Kidney tubule cell (primary cell): ENCODE results near the gene SETD1B.
A peak's percentile ranks its signal among the peaks of the same experiment; 100 is the strongest.
"Not testable (repeated sequence)": the region's sequence is repeated elsewhere in the genome, so short reads cannot be mapped to it uniquely, and the experiment has no call there.

ENCODE experiments used
- DNase-seq: peaks from one replicate; pipeline ENCODE4 v3.0.0-alpha.2; 2018; ENCODE audit warnings: low spot score

Gene SETD1B

DNA sequence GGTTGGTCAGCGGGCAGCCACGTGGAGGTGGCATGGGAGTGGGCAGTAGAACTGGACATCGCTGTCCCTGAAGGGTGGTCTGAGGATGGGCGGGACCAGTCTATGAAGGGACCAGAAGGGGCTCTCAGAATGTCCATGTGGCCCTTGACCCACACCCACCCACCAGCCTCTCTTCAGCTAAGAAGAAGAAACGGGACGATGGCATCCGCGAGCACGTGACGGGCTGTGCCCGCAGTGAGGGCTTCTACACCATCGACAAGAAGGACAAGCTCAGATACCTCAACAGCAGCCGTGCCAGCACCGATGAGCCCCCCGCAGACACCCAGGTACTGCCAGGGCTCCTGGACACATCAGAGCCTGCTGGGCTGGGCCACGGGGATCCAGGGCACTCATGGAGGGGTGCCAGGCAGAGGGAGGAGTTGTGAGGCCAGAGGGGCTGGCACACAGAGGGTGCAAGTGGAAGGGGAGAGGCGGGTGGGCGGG, 21.3 kb downstream of the SETD1B start:
- DNase-seq: no peak

GRCh38 chr12:121826318-121827150, 22.7 kb downstream of the SETD1B start:
- DNase-seq: no peak

DNA sequence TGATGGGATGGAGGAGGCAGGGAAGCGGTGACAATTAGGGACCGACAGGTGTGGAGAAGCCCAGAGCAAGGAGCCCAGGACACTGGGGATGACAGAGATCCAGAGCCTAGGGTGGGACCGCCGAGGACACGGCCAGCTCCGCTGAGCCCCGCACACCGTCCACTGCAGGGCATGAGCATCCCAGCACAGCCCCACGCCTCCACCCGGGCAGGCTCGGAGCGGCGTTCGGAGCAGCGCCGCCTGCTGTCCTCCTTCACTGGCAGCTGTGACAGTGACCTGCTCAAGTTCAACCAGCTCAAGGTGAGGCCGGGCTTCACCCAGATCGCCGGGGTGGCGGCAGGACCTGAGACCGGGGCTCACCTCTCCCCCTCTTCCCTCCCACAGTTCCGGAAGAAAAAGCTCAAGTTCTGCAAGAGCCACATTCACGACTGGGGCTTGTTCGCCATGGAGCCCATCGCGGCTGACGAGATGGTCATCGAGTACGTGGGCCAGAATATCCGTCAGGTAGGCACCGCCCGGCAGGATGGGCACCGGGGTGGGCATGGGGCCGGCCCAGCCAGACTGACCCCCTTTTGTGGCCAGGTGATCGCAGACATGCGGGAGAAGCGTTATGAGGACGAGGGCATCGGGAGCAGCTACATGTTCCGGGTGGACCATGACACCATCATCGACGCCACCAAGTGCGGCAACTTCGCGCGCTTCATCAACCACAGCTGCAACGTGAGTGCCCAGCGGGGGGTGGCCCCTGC, 23.7 kb downstream of the SETD1B start:
- DNase-seq: no peak

GRCh38 chr12:121828306-121828705, 24.5 kb downstream of the SETD1B start:
- DNase-seq: no peak

DNA sequence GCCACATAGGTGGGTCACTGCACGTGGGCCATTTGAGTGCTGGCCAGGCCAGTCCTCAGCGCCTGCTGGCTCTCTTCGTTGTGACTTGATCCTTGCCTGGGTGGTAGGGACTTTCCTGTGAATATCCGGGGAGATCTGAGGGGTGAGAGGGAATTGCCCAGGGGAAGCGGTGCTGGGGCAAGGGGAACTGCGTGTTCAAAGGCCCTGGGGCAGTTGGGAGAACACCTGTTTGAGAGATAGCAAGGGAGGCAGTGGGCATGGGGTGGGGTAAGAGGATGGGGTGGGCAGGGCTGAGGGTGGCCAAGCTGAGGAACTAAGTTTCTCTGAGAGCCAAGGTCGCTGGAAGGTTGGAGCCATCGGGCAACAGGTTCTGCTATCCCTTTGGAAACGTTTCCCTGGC, 25.0 kb downstream of the SETD1B start:
- DNase-seq: no peak

- no peak for DNase-seq
Observed at GRCh38 chr12:121829250-121829918, 25.6 kb downstream of the SETD1B start.

GRCh38 chr12:121830134-121830533, 26.3 kb downstream of the SETD1B start:
- DNase-seq: no peak

- DNase-seq: no peak
Observed at GRCh38 chr12:121830588-121831265, 26.9 kb downstream of the SETD1B start.

DNA sequence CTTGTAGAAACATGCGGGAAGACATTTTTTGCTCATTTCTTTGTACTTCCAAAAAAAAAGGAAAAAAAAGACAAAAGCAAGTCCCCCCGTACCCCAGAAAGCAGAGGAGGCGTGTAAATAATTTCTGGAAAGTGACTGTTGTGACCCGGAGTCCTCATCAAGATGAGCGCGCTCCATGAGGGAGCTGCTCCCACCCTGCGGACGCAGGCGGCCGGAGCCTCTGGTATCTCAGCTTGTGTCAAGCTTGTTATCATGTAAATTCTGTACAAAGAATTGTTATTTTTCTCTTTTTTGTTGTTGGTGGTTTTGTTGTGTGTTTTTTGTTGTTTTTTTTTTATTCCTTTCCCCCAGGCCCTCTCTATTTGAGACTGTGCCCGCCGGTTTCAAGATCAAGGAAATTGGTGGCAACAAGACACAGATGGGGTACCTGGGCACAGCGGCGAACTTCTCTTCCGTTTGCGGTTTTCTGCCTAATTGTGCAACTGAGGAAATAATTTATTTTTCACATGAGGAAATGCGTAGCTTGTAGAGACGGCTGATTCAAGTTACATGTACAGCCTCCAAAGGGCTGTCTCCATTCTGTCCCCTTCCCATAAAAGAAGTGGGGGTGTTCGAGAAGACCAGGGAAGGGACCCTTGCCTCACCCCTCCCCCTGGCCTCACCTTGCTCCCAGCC, 27.9 kb downstream of the SETD1B start:
- no peak for DNase-seq

DNA sequence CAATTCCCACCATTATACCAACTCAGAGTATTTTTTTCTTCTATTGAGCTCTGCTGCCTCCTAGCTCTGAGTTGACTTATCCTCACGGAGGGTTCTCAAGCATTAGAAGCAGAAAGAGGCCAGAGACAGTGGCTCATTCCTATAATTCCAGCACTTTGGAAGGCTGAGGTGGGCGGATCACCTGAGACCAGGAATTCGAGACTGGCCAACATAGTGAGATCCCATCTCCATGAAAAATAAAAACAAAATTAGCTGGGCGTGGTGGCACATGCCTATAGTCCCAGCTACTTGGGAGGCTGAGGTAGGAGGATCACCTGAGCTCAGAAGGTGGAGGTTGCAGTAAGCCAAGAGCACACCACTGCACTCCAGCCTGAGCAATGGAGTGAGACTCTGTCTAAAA, 33.9 kb downstream of the SETD1B start:
- DNase-seq: no peak

DNA sequence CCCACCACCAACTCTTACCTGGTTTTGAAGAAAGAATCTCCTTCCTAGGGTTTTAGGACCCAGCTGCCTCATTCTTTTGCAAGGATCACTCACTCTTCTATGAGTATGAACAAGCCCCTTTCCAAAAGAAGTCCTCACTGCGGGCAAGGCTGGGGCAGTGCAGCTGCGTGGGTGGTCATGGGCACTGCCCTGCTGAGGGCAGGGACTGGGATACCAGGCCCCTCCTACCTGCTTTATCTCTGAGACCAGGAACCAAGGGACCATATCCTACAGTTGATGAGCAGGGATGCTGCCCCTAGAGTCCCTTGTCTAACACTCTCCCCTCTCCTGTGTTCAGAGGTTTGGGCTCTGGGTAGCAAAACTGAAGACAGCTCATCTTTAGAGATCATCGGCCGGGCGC, 34.3 kb downstream of the SETD1B start:
- DNase-seq: no peak

DNA sequence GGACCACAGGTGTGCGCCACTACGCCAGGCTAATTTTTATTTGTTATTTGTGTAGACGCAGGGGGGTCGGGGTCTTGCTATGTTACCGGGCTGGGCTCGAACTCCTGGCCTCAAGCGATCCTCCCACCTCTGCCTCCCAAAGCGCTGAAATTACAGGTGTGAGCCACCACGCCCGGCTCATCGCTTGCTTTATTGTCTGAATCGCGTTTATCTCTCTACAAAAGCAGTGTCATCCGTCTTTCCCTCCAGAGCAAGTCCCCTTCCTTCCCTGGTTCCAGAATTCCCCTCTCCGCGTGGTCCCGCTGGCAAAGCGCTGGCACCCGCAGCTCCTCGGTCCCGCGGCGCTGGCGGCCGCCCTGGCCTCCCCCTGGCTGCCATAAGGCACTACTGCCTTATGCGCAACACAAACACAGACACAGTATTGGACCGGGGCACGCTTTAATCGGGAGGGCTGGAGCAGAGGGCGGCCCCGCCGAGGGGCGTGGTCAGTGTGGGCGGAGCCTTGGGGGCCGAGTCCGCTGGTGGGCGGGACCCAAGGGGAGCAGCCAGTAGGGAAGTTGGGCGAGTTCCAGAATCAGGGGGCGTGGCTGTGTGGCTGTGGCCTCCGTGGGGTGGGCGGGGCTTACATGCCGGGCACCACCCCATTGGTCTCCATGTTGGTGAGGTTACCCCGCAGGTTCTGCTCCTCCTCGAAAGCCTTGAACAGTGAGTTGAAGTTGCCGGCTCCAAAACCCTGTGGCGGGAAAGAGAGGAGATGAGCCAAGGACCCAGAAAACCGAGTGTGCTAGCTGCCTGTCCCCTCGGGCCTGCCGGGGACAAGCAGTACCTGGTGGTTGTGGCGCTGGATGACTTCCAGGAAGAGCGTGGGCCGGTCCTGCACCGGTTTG, 35.5 kb downstream of the SETD1B start:
- DNase-seq: peak; percentile 93

- DNase-seq: no peak
Observed at GRCh38 chr12:121839993-121840761, 36.4 kb downstream of the SETD1B start.

GRCh38 chr12:121843236-121843982, 39.6 kb downstream of the SETD1B start:
- no peak for DNase-seq

- no peak for DNase-seq
Observed at GRCh38 chr12:121845701-121846100, 41.9 kb downstream of the SETD1B start.

DNA sequence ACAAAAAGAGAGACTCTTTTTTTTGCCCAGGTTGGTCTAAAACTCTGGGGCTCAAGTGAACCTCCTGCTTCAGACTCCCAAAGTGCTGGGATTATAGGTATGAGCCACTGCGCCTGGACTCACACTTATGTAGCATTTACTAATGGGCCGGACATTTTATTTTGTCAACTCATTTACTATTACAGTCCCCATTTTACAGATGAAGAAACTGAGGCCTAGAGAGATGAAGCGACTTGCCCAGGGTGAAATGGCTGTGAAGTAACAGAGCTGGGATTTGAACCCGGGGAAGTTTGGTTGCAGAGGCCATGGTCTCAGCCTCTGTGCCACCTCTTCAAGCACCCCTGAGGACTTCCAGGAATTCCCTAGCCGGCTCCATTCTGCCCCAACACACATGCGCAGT, 45.4 kb downstream of the SETD1B start:
- DNase-seq: no peak

DNA sequence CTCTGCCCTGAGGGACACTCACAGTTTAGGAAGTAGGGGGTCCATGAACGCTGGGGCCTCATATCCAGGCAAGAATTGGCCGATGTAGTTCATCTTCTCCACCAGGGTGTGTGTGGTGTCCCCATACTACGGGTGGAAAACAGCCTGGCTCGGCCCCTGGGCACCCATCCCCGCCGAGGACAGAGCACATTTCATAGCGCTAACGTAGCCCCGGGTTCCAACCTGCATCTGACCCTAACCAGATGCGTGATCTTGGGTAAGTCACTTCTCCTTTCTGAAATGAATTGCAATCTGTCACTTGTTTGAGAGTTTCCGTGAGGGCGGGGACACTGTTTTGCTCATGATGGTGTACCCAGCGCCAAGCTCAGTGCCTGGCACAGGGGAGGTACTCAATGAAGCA, 45.9 kb downstream of the SETD1B start:
- no peak for DNase-seq

DNA sequence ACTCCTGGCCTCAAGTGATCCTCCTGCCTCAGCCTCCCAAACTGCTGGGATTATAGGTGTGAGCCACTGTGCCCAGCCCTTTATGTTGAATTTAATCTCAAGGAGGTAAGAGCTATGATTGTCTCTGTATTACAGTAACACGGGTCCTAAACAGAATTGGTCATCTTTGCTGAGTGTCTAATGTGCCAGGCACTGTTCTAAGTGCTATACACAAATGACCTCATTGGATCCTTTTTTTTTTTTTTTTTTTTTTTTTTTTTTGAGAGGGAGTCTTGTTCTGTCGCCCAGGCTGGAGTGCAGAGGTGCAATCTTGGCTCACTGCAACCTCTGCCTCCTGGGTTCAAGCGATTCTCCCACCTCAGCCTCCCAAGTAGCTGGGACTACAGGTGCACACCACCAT, 48.6 kb downstream of the SETD1B start:
- DNase-seq: not testable (repeated sequence)
